Activated CD8-positive, alpha-beta memory T cell treated with anti-CD3 and anti-CD28 coated beads, Interleukin-2, amount 50 U/mL, for 4 hours (primary cell): ENCODE results near the gene RAX2.

Experiments
- DNase-seq: peaks from one replicate; pipeline ENCODE4 v3.0.0-alpha.2; 2020

RAX2 gene

GRCh38 chr19:3800996-3801395 lies 29.0 kb upstream of the RAX2 start:
- DNase-seq, result no peak

GRCh38 chr19:3798137-3798536 lies 26.1 kb upstream of the RAX2 start:
- no peak for DNase-seq

- no peak for DNase-seq
These were observed 24.3 kb upstream of the RAX2 start for GRCh38 chr19:3796358-3796757.

DNA sequence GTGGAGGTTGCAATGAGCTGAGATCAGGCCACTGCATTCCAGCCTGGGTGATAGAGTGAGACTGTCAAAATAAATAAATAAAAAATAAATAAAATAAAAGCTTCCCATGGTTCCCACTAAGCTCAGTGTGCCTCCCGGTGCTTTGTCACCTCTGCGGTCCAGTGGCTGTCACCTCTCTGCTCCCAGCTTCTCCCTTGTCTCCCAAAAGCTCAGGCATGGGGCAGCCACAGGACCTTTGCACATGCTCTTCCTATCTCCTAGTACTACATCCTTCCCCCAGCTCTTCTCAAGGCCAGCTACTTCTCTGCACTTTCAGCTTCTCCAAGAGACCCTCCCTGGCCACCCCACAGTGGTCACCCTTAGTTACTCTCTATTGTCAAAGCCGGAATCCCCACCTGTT lies 21.8 kb upstream of the RAX2 start:
- DNase-seq, result no peak

GRCh38 chr19:3792114-3792513 lies 20.1 kb upstream of the RAX2 start:
- DNase-seq, result no peak

GRCh38 chr19:3790941-3791340 lies 18.9 kb upstream of the RAX2 start:
- no peak for DNase-seq

- no peak for DNase-seq
These were observed 18.2 kb upstream of the RAX2 start for GRCh38 chr19:3790209-3790734.

DNA sequence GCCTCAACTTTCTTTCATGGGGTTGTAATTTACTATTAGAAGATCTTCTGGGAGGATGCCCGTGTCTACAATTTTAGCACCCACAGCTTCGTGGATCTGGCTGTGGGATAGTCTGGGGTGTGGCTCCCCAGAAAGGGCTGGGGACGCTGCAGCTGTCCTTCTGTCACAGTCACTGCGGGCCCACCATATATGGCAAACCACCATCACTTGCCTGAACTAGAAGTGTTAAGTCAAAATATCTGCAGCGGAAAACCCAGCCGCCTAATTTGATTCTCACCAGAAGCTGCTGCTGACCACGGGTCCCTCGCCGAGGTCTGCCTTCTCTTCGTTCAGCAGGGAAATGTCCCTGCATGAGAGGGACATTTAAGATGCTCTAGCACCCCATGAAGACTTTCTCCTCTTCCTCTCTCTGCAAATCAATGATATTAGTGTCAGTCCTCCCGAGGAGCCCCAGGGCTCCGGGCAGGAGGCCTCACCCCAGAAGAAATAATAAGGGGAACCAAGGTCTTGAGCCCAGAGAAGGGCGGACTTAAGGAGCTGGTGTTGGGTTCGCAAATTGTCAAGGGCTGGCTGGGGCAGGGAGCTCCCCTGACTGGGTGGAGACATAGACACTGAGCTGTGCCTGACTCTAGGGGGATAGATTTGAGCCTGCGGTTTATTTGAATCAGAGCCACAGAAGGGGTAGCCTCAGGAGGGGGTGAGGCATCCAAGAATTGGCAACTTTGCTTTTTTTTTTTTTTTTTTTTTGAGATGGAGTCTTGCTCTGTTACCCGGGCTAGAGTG lies 17.2 kb upstream of the RAX2 start:
- no peak for DNase-seq

- DNase-seq, result peak; percentile 60
These were observed 14.2 kb upstream of the RAX2 start, which contains the start of gene MATK for GRCh38 chr19:3785938-3786824. Gene MATK, minus strand, starts transcription at chr19:3786381. Its CDS starts 1,246 bp downstream, at chr19:3785135.

DNA sequence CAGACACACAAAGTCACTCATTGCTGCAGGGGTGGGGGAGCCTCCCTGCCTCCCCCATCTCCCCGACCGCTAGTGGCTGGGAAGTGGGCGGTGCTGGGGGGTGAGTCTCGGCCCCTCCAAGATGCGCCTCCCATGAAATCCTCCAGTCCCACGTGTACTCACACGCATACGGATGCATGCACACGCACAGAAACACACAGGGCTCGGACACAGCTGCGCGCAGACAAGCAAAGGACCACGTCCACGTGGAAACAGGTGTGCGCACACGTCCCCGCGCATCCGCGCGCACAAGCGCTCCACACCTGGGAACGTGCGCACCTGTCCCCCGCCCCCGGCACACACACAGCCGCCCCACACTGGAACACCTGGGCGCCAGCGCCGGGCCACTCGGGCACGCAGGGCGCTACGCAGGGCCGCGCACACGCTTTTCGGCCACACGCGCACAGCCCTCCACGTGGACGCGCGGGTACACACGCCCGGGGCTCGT lies 13.5 kb upstream of the RAX2 start:
- peak; percentile 71 for DNase-seq

GRCh38 chr19:3784607-3785450 lies 12.8 kb upstream of the RAX2 start:
- no peak for DNase-seq

DNA sequence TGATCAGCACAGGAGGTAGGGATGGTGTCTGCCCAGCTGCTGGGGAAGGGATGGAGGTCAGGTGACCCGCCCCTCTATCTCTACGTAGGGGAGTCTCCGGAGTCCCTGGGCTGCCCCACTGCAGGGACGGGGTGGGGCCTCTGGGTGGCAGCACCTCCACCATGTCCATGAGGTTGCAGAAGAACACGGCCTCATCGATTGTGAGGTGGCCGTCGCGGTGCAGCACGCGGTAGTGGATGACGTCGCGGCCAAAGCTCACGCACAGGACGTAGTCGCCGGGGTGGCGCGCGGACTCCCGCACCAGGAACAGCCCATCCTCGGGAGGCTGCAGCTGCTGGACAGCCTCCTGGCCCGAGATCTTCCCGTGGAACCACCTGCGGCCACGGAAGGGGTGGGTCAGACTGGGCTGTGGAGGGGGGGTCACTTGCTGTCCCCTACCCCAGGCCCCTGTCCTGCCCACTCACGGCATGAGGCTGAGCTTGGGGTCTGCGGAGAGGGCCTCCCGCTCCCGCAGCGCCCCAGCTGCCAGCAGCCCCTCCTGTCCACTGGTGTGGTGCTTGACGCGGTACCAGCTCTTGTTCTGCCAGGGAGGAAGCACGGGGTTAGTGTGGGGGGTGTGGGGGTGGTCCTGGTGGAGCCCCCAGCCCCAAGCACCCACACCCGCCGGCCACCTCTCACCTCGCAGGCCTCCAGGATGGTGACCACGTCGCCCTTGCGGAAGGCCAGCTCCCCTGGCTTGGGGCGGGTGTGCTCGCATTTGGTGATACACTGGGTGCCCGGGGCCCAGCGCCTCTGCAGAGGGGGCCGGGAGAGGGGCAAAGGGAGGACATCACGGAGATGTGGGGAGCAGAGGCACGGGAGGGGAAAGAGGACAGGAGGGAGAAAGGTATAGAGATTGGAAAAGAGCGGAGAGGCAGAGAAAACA lies 11.9 kb upstream of the RAX2 start:
- DNase-seq, result peak; percentile 66

- no peak for DNase-seq
These were observed 10.9 kb upstream of the RAX2 start for GRCh38 chr19:3782903-3783302.

DNA sequence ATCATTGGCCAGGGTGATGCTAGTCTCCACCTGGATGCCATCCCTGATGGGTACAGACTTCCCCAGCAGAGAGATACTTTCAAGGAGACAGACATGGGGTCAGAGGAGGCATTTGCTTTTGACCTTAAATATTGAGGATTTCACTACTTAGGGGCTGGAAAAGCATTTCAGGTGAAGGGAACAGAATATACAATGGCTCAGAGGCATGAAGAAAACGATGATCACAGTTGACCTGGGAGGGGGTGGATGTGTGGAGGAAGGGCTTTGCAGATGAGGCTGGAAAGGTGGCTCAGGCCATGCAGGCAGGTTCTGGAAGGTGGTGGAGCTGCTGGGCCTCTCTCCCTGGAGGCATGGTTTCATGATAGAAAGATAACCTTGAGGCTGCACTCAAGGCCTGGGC lies 10.3 kb upstream of the RAX2 start:
- no peak for DNase-seq

GRCh38 chr19:3781603-3782002 lies 9.6 kb upstream of the RAX2 start:
- no peak for DNase-seq

GRCh38 chr19:3780786-3781304 lies 8.8 kb upstream of the RAX2 start:
- DNase-seq, result no peak

DNA sequence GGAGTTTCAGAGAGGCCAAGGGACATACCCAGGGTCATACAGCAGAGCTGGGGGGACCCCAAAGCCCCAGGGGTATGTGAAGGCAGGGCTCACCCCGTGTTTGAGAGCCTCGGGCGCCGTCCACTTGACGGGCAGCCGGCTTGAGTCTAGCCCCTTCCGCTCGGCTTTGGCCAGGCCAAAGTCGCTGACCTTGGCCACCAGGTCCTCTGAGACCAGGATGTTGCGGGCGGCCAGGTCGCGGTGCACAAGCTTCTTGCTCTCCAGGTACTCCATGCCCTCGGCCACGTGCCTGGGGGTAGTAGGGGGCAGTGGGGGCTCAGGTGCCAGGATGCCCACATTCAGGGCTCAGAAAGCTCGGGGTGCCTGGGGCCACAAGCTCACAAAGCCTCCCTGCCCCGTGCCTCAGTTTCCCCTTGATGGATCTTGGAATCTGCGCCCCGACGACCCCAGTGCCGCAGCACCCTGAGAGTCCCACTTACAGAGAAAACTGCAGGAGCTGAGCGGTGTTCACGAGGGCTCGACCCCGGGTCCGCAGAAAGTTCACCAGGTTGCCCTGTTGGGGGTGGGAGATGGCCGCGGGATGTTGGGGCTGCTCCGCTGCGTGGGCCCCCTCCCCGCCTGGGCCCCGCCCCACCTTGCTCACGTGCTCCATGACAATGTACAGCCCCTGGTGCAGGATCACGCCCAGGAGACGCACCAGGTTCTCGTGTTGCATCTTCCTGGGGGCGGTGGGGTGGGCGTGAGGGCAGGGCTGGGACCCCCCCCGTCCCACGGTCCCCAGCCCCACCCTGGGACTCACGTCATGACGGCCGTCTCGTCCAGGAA lies 7.1 kb upstream of the RAX2 start:
- DNase-seq, result no peak

GRCh38 chr19:3778104-3778867 lies 6.3 kb upstream of the RAX2 start:
- no peak for DNase-seq

DNA sequence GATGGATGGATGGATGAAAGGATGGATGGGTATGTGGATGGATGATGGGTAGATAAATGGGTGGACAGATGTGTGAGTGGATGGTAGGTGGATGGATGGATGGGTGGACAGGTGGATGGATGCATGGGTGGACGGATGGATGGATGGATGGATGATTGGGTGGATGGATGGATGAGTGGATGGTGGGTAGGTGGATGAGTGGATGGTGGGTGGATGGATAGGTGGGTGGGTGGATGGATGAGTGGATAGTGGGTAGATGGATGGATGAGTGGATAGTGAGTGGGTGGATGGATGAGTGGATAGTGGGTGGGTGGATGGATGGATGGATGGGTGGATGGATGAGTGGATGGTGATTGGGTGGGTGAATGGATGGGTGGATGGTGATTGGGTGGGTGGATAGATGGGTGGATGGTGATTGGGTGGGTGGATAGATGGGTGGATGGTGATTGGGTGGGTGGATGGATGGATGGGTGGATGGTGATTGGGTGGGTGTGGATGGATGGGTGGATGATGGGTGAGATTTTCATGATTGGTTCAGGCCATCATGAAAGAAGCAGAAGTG lies 4.5 kb upstream of the RAX2 start:
- no peak for DNase-seq
